GM18526 (cell line): ENCODE measurements around the gene SLC45A1.

Experiments used
- POLR2A ChIP-seq: IDR thresholded peaks from 3 replicates; pipeline ENCODE4 v1.6.1; 2011; ENCODE audit not compliant: insufficient read length; ENCODE audit errors: extremely low read depth

The SLC45A1 gene

DNA sequence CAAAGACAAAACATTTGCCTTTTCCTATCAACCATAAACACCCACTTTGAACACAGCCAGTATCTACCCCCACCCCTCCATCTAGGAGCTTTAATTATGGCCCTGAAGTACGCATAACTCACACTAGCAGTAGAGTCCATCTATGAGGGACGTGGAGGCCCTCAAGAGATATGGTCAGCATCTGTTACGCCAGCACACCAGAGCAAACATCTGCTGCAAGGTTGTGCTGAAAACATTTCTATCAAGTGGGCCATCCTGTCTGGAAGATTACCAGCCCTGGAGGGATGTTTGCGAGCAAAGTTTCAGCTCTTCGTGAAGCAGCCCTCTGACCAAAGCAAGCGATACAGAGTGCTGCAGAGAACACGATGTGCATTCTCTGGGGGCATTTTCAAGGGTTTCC is 74.6 kb downstream of the SLC45A1 start:
- TF ChIP-seq POLR2A: no peak
